ENCODE results near the gene C2CD4C.
"Not testable (repeated sequence)": the region's sequence is repeated elsewhere in the genome, so short reads cannot be mapped to it uniquely, and the experiment has no call there.

The C2CD4C gene

GRCh38 chr19:366951-367350, 42.0 kb downstream of the C2CD4C start:
- no peak for TF ChIP-seq ZFX (IDR thresholded peaks at IDR 0.05; ENCODE audit: borderline replicate concordance)
- TF ChIP-seq, protein P1, sequence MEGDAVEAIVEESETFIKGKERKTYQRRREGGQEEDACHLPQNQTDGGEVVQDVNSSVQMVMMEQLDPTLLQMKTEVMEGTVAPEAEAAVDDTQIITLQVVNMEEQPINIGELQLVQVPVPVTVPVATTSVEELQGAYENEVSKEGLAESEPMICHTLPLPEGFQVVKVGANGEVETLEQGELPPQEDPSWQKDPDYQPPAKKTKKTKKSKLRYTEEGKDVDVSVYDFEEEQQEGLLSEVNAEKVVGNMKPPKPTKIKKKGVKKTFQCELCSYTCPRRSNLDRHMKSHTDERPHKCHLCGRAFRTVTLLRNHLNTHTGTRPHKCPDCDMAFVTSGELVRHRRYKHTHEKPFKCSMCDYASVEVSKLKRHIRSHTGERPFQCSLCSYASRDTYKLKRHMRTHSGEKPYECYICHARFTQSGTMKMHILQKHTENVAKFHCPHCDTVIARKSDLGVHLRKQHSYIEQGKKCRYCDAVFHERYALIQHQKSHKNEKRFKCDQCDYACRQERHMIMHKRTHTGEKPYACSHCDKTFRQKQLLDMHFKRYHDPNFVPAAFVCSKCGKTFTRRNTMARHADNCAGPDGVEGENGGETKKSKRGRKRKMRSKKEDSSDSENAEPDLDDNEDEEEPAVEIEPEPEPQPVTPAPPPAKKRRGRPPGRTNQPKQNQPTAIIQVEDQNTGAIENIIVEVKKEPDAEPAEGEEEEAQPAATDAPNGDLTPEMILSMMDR (IDR thresholded peaks at IDR 0.05) = no peak
- no peak overlapping the region for H3K27ac ChIP-seq

- TF ChIP-seq, protein P1 (IDR thresholded peaks at IDR 0.05) = no peak
- no peak for TF ChIP-seq ZFX (IDR thresholded peaks at IDR 0.05; ENCODE audit: borderline replicate concordance)
- H3K27ac ChIP-seq = no peak overlapping the region
Observed at GRCh38 chr19:366205-366783, 42.7 kb downstream of the C2CD4C start.

DNA sequence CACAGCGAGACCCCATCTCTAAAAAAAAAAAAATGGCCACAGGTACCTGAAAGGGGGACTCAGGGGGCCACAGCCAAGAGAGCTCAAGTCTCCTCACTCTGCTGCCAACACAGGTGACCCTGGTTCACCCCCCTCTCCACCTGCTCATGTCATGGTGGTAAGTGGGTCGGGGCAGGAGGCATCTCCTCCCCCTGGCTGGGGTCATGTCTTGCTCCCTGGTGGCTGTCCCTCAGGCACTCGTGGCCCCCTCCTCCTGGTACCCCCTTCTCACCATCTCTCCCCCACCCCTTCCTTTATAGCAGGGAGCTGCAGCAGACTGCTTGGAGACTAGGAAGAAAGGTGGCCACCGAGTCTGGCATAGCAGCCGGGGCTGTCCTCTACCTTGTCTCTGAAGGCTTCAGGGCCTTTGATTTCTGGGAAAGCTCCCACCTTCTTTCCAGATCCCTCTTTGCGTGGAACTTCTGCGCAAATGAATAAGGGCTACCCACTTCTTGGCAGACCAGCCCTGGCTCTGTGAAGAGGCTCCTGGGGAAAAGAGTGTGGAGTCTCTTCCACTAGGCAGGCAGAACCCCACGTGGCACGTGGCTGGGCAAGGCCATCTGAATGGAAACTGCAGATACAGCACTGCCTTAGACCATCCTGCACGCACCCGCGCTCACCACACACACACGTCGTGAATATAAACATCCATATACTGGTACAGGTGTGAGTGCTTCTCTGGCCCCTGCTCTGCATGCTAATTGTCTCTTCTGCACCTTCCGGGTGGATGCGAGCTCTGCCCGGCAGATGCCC, 44.3 kb downstream of the C2CD4C start:
- no peak overlapping the region for H3K27ac ChIP-seq
- TF ChIP-seq ZFX (IDR thresholded peaks at IDR 0.05; ENCODE audit: borderline replicate concordance) = no peak
- TF ChIP-seq, protein P1 (IDR thresholded peaks at IDR 0.05) = no peak

- TF ChIP-seq ZFX (IDR thresholded peaks at IDR 0.05; ENCODE audit: borderline replicate concordance) = no peak
- TF ChIP-seq, protein P1 (IDR thresholded peaks at IDR 0.05) = no peak
- H3K27ac ChIP-seq = no peak overlapping the region
Observed at GRCh38 chr19:362683-363082, 46.3 kb downstream of the C2CD4C start.

- TF ChIP-seq, protein P1 (IDR thresholded peaks at IDR 0.05) = no peak
- no peak for TF ChIP-seq ZFX (IDR thresholded peaks at IDR 0.05; ENCODE audit: borderline replicate concordance)
- H3K27ac ChIP-seq = no peak overlapping the region
Observed at GRCh38 chr19:362154-362553, 46.8 kb downstream of the C2CD4C start.

- TF ChIP-seq, protein P1 (IDR thresholded peaks at IDR 0.05) = no peak
- no peak for TF ChIP-seq ZFX (IDR thresholded peaks at IDR 0.05; ENCODE audit: borderline replicate concordance)
- no peak overlapping the region for H3K27ac ChIP-seq
Observed at GRCh38 chr19:359653-359925, 49.4 kb downstream of the C2CD4C start.

- H3K27ac ChIP-seq = not testable (repeated sequence)
Observed at GRCh38 chr19:355536-355935, 53.4 kb downstream of the C2CD4C start.
